Dermis microvascular lymphatic vessel endothelial cell (primary cell): ENCODE results near the gene DBET. TPM values are rescaled to one million over a fixed set of nuclear protein-coding genes. Genes with fewer than 3 reads are reported as not detected.
A peak's percentile ranks its signal among the peaks of the same experiment; 100 is the strongest.
"Not testable (repeated sequence)": the region's sequence is repeated elsewhere in the genome, so short reads cannot be mapped to it uniquely, and the experiment has no call there.

Experiments used
- DNase-seq, 2 donors: peaks; one replicate each; pipeline versions ENCODE4 v3.0.0 to v3.0.0-alpha.2; 2010; ENCODE audit warnings: low read depth in 2 of 2
- total RNA-seq: library from RNA; depleted of rRNA; stranded (reverse); fragments of >200 nt; gene quantifications from 2 replicates; pipeline ENCODE4 v1.2.1, GENCODE V29; 2014

Gene DBET
- total RNA-seq, result not detected in 2 replicates

GRCh38 chr4:190064342-190064741 is at the start of gene DBET:
Gene DBET, plus strand, starts transcription at chr4:190064502.
- not testable (repeated sequence) for DNase-seq

DNA sequence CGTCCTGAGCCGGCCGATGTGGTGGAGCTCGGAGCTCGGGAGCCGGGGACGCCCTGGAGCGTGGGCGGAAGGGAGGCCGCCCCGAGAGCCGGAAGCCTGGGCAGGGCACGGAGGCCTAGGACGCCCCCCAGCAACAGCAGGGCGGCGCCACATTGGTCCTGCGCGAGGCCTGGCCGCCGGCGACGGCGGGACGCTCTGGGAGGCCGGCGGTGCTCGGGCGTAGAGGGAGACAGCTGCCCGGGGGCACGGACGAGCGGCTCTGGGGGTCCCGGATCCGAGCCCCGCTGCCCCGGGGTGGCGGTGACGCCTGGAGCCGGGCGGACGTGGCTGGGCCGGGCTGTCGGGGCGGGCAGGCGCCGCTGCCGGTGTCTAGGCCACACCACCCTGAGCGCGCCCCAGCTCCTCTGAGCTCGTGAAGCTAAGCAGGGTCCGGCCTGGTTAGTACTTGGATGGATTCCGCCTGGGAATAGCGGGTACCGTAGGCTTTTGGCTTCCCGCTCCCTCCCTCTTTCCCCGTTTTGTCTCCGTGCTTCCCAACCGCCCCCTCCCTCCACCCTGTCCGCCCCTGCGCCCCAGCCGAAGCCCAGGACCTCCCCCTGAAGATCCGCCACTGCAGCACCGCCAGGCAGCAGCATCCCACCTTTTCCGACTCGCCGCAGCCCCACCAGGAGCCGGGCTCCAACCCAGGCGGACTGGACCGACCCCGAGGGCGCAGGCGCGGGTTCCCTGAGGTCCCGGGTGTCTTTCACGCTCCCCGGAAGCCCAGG is 49.3 kb upstream of the DBET start:
- DNase-seq, result no peak

DNA sequence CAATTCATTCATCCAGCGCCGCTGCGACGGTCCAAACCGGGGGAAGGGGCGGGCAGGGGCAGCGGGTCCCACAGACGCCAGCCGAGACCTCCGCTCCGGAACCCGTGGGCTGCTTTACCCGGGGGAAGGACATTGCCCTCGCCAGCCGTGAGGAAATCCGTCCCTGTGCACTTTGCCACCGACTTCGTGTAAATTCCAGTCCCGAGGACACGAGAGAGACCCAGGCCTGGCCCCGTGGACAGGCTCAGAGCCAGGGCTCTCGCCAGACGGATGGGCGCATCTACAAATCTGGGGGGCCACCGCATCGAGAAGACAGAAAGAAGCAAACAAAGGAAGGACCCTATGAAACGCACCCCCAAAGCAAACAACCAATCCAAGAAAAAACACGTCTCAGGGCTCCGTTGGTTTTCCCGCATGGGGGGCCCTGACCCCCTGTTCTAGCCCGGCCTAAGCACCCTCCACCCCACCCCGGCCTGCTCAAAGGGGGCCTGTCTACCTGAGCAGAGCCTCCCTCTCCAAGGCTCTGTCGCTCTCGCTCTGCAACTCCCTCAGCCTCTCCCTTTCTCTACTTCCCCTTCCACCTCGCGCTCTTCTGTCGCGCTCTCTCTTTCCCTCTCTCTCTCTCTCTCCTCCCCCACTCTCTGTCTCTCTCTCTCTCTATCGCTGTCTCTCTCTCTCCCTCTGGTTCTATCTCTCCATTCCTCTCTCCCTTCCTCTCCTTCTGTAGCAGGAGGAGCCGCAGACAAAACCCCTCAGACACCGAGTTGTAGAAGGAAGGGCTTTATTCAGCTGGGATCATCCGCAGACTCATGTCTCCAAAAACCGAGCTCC is 48.5 kb upstream of the DBET start:
- DNase-seq, result no peak

DNA sequence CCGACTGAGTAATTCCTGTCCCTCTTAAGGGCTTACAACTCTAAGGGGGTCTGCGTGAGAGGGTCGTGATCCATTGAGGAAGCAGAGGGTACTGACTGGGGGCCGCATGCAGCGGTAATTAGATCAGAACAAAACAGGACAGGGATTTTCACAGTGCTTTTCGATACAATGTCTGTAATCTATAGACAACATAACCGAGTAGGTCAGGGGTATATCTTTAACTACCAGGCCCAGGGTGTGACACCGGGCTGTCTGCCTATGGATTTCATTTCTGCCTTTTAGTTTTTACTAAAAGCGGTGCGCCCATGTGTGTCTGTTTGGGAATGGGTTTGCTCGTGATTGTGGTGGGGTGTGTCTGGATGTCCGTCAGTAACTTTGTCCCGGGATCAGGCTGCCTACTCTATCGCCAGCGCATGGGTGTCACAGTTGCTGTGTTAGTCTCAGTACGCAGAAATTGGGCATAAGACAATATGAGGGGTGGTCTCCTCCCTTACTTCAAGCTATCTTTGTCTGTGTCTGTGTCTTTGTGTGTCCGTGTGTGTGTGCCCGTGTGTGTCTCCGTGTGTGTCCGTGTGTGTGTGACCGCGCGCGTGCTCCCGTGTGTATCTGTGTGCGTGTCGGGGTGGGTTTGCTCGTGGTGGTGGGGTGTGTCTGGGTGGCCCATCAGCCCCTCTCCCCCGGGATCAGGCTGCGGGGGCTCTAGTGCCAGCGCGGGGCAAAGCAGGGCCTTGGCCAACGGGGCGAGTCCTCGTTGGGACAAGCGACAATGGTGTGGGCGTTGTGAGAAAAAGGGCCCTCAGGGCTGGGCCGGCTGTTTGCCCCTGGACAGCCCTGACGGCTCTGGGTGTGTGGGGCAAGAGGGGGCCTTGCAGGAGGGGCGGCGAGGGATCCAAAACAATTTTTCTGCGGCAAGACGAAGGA is 47.7 kb upstream of the DBET start:
- no peak for DNase-seq

- no peak for DNase-seq
Measured at GRCh38 chr4:190017357-190018200, 46.7 kb upstream of the DBET start.

- DNase-seq, result no peak
Measured at GRCh38 chr4:190018201-190018920, 45.9 kb upstream of the DBET start.

DNA sequence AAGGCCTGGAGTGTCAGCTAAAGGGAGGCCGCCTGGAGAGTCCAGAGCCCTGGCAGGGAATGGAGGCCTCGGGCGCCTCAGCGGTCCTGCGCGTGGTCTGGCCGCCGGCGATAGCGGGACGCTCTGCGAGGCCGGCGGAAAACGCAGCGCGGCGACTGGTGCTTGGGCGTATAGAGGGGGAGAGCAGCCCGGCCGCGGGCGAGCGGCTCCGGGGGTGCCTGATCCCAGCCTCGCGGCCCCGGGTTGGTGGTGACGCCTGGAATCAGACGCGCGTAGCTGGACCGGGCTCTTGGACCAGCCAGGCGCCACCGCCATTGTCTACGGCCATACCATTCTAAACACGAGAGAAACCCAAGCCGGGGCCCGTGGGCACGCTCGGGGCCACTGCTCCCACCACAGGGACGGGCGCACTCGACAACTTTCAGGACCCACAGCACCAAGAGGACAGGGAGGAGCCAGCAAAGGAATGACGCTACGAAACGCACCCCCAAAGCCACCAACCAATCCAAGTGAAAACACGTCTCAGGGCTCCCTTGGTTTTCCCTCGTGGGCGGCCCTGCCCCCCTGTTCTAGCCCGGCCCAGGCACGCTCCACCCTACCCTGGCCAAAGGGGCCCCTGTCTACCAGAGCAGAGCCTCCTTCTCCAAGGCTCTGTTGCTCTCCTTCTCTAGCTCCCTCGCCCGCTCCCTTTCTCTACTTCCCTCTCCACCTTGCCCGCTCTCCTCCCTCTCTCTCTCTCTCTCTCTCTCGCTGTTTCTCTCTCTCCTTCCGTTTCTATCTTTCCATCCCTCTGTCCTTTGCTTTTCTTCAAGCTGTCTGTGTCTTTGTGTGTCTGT is 45.1 kb upstream of the DBET start:
- no peak for DNase-seq

GRCh38 chr4:190019859-190020463 is 44.3 kb upstream of the DBET start:
- DNase-seq, result not testable (repeated sequence)

- peak in 1 of 2 donors; percentile 24 for DNase-seq
Measured at GRCh38 chr4:190020790-190021717, 43.2 kb upstream of the DBET start.

DNA sequence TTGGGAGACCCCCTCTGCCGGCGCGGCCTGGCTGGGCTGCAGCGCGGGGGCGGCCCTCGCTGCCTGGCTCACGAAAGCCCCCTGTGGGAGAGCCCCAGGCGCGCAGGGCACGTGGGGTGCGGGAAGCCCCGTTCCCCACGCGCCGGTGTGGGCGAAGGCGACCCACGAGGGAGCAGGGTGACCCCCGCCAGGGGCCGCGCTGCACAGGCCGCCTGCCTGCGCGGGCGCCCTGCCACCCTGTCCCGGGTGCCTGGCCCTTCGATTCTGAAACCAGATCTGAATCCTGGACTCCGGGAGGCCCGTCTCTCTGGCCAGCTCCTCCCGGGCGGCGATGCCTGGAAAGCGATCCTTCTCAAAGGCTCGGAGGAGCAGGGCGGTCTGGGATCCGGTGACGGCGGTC is 42.3 kb upstream of the DBET start:
- not testable (repeated sequence) for DNase-seq

DNA sequence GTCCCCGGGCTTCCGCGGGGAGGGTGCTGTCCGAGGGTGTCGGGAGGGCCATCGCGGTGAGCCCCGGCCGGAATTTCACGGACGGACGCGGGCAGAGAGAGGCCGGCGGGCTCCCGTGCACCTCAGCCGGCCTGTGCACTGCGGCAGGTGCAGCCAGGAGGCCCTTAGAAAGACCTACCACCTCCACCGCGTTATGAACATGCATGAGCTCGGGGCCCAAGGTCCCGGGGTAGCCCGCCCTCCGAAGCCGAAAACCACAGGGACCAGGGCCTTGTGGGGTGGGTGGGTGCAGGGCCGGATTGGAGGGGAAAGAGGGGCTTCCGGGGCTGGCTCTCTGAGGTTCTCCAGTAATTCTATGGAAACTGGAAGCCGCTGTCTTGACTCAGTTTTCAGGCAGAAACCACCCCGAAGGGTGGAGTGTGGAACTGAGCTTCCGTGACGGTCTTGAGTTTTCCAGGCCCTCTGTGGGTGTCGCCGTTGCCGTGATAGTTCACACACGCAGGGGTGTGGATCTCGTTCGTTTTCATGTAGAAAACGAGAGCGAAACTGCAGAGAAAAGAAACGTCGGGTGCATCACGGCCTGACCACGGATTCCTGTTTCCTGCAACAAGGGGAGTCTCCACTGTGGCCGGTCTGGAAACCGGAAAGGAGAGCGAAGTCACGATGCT is 41.6 kb upstream of the DBET start:
- DNase-seq, result not testable (repeated sequence)

GRCh38 chr4:190027156-190027555 is 37.1 kb upstream of the DBET start, which contains the start of gene FRG2:
Gene FRG2, minus strand, starts transcription at chr4:190027256. Its CDS starts 52 bp downstream, at chr4:190027204.
- not testable (repeated sequence) for DNase-seq

GRCh38 chr4:190031264-190031663 is 33.0 kb upstream of the DBET start:
- DNase-seq, result not testable (repeated sequence)

- DNase-seq, result not testable (repeated sequence)
Measured at GRCh38 chr4:190037704-190038388, 26.5 kb upstream of the DBET start.

DNA sequence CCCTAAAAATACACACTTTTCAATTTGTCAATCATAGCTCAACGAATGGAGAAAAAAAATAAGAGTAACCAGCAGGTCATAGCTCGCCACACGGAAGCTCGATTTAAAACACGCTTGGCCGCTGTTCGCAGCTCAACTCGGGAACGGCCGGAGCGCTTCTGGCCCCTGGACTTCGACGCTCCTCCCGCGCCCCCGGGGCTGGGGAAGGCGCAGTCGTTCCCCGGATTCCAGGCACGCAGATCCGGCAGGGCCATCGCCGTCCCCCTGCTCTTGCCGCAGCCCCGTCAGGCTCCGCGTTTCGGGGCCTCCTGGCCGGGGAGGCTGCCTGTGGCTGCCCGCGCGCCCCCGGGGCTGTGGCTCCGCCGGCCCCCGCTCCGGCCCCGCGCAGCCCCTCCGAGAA is 23.4 kb upstream of the DBET start:
- not testable (repeated sequence) for DNase-seq

- not testable (repeated sequence) for DNase-seq
Measured at GRCh38 chr4:190047627-190048026, 16.7 kb upstream of the DBET start.
